ENCODE measurements around the gene ZNF316. TPM values are rescaled to one million over a fixed set of nuclear protein-coding genes. Genes with fewer than 3 reads are reported as not detected.

ZNF316 gene
- polyA plus RNA-seq, 1 of the 3 experiments (the other 2 are of a cell fraction): 18.6 TPM

DNA sequence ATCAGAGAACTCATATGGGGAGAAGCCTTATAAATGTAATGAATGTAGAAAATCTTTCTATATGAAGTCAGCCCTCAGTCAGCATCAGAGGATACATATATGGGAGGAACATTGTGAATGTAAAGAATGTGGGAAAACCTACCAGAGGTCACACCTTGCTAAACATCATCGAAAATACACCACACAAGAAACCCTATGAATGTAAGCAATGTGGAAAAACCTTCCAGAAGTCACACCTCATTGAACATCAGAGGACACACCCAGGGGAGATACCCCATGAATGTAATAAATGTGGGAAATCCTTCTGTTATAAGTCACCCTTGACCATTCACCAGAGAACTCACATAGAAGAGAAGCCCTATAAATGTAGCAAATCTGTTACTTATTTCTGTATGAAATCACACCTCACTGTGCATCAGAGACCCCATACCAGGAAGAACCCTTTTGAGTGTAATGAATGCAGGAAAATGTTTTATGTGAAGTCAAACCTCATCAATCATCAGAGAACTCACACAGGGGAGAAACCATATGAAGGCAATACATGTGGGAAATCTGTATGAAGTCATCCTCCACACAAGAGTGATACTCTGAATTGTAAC is 38.8 kb downstream of the ZNF316 start:
- Histone ChIP-seq H3F3A (replicated peaks; ENCODE audit: insufficient read depth) (peaks cover 3% of the 10 kb centered on the region), H3K79me2 (ENCODE audit: insufficient read depth) (no peaks in the 10 kb centered on the region), H3K4me2 (no peak overlapping the region), H4K20me1 (ENCODE audit: insufficient read depth) (no peaks in the 10 kb centered on the region), H3K4me3 (ENCODE audit: low read depth in 2 of 2, low read length in 1 of 2) (no peak overlapping the region), H3K9ac (no peak overlapping the region), H3K9me3 (peaks cover 49% of the 10 kb centered on the region), H3K4me1 (ENCODE audit: control insufficient read depth in 1 of 2, insufficient read depth in 2 of 2, low read depth in 1 of 2, low read length in 1 of 2) (no peaks in the 10 kb centered on the region), H3K36me3 (replicated peaks in 1 of 2; ENCODE audit: control insufficient read depth in 1 of 2, insufficient read depth in 2 of 2, low read length in 1 of 2) (no peaks in the 10 kb centered on the region), H3K9me2 (no peaks in the 10 kb centered on the region), H3K27ac (ENCODE audit: low read depth in 2 of 2, low read length in 1 of 2) (no peak overlapping the region), H3K27me3 (ENCODE audit: insufficient read depth) (no peaks in the 10 kb centered on the region), H2AFZ (ENCODE audit: low read depth) (no peak overlapping the region)
- POLR2A ChIA-PET: no interaction called here
- no peak for DNase-seq
- CTCF ChIA-PET: no interaction called here
- WGBS (ENCODE audit: low lambda C conversion rate): 52% methylated on average over 1 of the region's 1 CpG
- TF ChIP-seq NRF1 (IDR thresholded peaks at IDR 0.05; ENCODE audit: low read depth, low read length) (no peak), FOXJ3 (CRISPR knock-in tag; IDR thresholded peaks at IDR 0.05) (no peak), FOSL2 (IDR thresholded peaks at IDR 0.05; ENCODE audit: borderline replicate concordance, low read depth) (no peak), FOXM1 (IDR thresholded peaks at IDR 0.05; ENCODE audit: low read depth) (no peak), SMC3 (IDR thresholded peaks at IDR 0.05; ENCODE audit: low read depth, low read length) (no peak), JUND (IDR thresholded peaks at IDR 0.05) (no peak), MEF2A (IDR thresholded peaks at IDR 0.05; ENCODE audit: borderline replicate concordance, low read depth) (no peak), RXRA (IDR thresholded peaks at IDR 0.05; ENCODE audit: borderline replicate concordance, low read depth) (no peak), GABPA (IDR thresholded peaks at IDR 0.05; ENCODE audit: low read depth) (no peak), MXI1 (IDR thresholded peaks at IDR 0.05; ENCODE audit: low read depth, low read length) (no peak)
- TF ChIP-seq, protein P1, sequence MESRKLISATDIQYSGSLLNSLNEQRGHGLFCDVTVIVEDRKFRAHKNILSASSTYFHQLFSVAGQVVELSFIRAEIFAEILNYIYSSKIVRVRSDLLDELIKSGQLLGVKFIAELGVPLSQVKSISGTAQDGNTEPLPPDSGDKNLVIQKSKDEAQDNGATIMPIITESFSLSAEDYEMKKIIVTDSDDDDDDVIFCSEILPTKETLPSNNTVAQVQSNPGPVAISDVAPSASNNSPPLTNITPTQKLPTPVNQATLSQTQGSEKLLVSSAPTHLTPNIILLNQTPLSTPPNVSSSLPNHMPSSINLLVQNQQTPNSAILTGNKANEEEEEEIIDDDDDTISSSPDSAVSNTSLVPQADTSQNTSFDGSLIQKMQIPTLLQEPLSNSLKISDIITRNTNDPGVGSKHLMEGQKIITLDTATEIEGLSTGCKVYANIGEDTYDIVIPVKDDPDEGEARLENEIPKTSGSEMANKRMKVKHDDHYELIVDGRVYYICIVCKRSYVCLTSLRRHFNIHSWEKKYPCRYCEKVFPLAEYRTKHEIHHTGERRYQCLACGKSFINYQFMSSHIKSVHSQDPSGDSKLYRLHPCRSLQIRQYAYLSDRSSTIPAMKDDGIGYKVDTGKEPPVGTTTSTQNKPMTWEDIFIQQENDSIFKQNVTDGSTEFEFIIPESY (IDR thresholded peaks at IDR 0.05; ENCODE audit: borderline replicate concordance, low read depth): no peak
- TF ChIP-seq, protein P2, sequence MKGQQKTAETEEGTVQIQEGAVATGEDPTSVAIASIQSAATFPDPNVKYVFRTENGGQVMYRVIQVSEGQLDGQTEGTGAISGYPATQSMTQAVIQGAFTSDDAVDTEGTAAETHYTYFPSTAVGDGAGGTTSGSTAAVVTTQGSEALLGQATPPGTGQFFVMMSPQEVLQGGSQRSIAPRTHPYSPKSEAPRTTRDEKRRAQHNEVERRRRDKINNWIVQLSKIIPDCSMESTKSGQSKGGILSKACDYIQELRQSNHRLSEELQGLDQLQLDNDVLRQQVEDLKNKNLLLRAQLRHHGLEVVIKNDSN (IDR thresholded peaks at IDR 0.05; ENCODE audit: borderline replicate concordance, low read depth): no peak

DNA sequence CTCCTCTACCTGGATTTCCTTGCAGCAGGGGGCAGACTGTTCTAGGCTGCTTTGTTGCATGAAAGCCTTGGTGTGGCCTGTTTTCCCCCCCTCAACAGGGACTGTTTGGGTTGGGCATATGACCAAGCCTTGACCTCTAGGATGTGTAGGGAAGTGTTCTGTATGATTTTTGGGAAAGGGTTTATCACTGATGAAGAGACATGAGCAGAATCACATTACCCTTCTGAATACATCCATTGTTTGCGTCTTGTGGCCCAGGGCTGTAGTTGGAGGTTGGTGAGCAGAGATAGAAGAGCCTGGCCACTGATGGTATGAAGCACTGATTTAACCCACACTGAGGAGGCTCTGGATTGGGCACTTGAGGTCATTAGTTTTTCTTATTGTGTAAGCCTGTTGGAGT is 43.0 kb downstream of the ZNF316 start:
- H3K9me3 ChIP-seq: peaks cover 47% of the 10 kb centered on the region
- no peak for DNase-seq
- H3K27ac ChIP-seq (ENCODE audit: low read depth in 2 of 2, low read length in 1 of 2): no peak overlapping the region
- ChIA-PET CTCF (no interaction called here), POLR2A (no interaction called here)
- no peaks in the 10 kb centered on the region for H4K20me1 ChIP-seq (ENCODE audit: insufficient read depth)
- no peak overlapping the region for H3K4me3 ChIP-seq (ENCODE audit: low read depth in 2 of 2, low read length in 1 of 2)
- H3K9ac ChIP-seq: no peak overlapping the region
- no peak overlapping the region for H2AFZ ChIP-seq (ENCODE audit: low read depth)
- no peaks in the 10 kb centered on the region for H3K4me1 ChIP-seq (ENCODE audit: control insufficient read depth in 1 of 2, insufficient read depth in 2 of 2, low read depth in 1 of 2, low read length in 1 of 2)
- H3K4me2 ChIP-seq: no peak overlapping the region
- 17% methylated on average over 1 of the region's 1 CpG for WGBS (ENCODE audit: low lambda C conversion rate)
- no peaks in the 10 kb centered on the region for H3K27me3 ChIP-seq (ENCODE audit: insufficient read depth)
- TF ChIP-seq, protein P3, sequence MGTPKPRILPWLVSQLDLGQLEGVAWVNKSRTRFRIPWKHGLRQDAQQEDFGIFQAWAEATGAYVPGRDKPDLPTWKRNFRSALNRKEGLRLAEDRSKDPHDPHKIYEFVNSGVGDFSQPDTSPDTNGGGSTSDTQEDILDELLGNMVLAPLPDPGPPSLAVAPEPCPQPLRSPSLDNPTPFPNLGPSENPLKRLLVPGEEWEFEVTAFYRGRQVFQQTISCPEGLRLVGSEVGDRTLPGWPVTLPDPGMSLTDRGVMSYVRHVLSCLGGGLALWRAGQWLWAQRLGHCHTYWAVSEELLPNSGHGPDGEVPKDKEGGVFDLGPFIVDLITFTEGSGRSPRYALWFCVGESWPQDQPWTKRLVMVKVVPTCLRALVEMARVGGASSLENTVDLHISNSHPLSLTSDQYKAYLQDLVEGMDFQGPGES (IDR thresholded peaks at IDR 0.05; ENCODE audit: low read depth, low read length): no peak
- TF ChIP-seq POLR2AphosphoS5 (IDR thresholded peaks at IDR 0.05; ENCODE audit: low read depth, low read length): no peak
- TF ChIP-seq TEAD4 (IDR thresholded peaks at IDR 0.05; ENCODE audit: borderline replicate concordance, insufficient read depth): no peak
- TF ChIP-seq, protein P1 (IDR thresholded peaks at IDR 0.05; ENCODE audit: borderline replicate concordance, low read depth): no peak
- TF ChIP-seq EZH2phosphoT487 (IDR thresholded peaks at IDR 0.05; ENCODE audit: borderline replicate concordance, low read depth): no peak
- no peak for TF ChIP-seq MXI1 (IDR thresholded peaks at IDR 0.05; ENCODE audit: low read depth, low read length)
- no peak for TF ChIP-seq RCOR1 (IDR thresholded peaks at IDR 0.05; ENCODE audit: low read length)
- no peak for TF ChIP-seq YY1 (IDR thresholded peaks at IDR 0.05; ENCODE audit: low read depth)
- TF ChIP-seq, protein P4, sequence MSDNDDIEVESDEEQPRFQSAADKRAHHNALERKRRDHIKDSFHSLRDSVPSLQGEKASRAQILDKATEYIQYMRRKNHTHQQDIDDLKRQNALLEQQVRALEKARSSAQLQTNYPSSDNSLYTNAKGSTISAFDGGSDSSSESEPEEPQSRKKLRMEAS (IDR thresholded peaks at IDR 0.05; ENCODE audit: low read depth): no peak
- TF ChIP-seq, protein P5, sequence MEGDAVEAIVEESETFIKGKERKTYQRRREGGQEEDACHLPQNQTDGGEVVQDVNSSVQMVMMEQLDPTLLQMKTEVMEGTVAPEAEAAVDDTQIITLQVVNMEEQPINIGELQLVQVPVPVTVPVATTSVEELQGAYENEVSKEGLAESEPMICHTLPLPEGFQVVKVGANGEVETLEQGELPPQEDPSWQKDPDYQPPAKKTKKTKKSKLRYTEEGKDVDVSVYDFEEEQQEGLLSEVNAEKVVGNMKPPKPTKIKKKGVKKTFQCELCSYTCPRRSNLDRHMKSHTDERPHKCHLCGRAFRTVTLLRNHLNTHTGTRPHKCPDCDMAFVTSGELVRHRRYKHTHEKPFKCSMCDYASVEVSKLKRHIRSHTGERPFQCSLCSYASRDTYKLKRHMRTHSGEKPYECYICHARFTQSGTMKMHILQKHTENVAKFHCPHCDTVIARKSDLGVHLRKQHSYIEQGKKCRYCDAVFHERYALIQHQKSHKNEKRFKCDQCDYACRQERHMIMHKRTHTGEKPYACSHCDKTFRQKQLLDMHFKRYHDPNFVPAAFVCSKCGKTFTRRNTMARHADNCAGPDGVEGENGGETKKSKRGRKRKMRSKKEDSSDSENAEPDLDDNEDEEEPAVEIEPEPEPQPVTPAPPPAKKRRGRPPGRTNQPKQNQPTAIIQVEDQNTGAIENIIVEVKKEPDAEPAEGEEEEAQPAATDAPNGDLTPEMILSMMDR (IDR thresholded peaks at IDR 0.05): no peak
- peaks cover 3% of the 10 kb centered on the region for H3F3A ChIP-seq (replicated peaks; ENCODE audit: insufficient read depth)
- H3K79me2 ChIP-seq (ENCODE audit: insufficient read depth): no peaks in the 10 kb centered on the region
- H3K9me2 ChIP-seq: no peaks in the 10 kb centered on the region
- H3K36me3 ChIP-seq (replicated peaks in 1 of 2; ENCODE audit: control insufficient read depth in 1 of 2, insufficient read depth in 2 of 2, low read length in 1 of 2): peaks cover 0 to 17% of the 10 kb centered on the region in 2 experiments
